Activated T-cell treated with anti-CD3 and anti-CD28 coated beads for 4 hours (primary cell): ENCODE measurements around the gene DIS3L2.
"Not testable (repeated sequence)": the region's sequence is repeated elsewhere in the genome, so short reads cannot be mapped to it uniquely, and the experiment has no call there.

Source experiments
- DNase-seq: peaks from one replicate; pipeline ENCODE4 v3.0.0-alpha.2; 2020

Gene DIS3L2

DNA sequence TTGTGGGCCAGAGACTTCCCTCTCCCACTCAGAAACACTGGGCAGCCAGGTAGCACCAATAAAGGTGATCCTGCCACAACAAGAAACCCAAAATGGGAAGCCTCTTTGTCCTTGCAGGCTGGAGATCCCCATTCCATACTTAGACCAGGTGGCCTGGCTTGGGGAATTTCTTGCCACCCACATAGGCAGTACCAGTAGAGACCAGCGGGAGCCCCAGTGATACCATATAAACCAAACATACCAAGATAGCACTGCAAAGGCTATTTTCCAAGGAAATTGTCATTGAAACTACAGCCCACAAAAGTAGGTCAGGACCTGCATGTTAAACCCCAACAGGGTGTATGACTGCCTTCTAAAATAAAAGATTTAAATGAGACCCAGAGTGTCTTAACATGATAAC is 171.6 kb downstream of the DIS3L2 start:
- DNase-seq: no peak

- no peak for DNase-seq
Observed at GRCh38 chr2:232134939-232135338, 173.4 kb downstream of the DIS3L2 start.

DNA sequence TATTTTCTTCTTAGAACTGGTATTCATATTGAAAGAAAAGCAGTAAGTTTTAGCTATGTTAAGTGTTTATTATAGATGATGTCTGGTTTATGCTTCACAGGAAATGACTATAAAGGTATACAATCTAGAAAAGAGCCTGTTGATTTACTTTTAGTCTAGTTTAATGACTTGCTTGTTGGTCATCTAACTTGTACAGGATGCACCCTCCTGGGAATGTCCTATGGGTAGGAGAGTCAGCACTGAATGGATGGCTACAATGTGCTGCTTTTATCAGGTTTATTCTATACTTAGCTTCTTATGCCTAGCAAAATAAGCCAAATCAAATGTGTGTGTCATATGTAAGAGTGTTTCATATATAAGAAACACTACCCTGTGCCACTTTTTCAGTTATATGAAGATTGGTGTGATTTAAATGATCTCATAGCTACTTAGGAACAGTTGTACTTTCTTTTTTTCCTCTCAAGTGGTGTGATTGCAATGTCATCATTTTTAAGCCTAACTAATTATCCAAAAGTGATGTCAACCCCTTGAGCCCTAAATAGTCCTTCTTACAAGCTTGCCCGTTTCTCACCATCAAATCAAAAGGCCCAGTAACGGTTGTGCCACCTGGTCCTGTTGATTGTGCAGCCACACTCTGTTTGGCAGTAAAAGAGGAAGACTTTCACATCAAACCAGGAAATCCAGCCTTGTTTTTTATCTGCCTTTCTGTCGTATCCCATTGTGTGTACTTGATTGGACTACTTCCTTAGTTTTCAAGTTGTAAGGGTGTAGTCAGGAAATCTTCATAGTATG is 176.0 kb downstream of the DIS3L2 start:
- DNase-seq: no peak

DNA sequence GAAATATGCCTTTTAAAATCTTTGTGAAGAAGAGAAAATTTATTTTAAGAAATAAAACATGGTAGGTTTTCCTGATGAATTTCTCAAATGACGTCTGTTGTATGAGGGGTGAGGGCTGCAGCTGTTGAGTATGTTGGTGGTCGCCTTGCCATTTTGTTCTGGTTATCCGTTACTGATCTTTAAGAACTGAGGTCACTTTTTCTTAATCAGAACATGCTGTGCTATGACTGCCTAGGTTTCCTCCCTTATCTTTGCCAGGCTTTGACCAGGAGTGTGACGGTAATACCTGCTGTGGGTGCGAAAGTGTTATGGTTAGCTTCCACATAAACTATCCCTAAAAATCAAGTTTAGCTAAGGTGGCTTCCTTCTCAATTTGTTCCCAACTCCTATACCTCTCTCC is 176.9 kb downstream of the DIS3L2 start:
- DNase-seq: no peak

DNA sequence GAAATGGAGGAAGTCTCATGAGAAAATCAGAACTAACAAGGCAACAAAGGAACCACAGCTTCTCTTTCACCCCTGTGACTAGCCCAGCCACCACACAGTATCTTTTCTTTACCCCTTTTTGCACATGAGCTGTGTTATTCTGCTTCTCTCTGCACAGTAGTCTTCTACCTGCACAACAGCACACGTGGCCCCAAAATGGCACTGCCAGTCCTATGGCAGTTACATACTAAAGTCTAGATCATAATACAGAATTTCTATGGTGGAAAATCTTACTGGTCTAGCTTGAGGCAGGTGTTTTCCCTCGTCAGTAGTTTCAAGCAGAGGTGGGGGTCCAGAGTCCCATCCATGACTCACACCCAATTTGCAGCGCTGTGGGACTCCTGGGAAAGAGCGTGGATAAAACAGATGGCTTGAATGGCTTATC is 177.7 kb downstream of the DIS3L2 start:
- DNase-seq: no peak

GRCh38 chr2:232139786-232140562 is 178.5 kb downstream of the DIS3L2 start:
- DNase-seq: no peak

DNA sequence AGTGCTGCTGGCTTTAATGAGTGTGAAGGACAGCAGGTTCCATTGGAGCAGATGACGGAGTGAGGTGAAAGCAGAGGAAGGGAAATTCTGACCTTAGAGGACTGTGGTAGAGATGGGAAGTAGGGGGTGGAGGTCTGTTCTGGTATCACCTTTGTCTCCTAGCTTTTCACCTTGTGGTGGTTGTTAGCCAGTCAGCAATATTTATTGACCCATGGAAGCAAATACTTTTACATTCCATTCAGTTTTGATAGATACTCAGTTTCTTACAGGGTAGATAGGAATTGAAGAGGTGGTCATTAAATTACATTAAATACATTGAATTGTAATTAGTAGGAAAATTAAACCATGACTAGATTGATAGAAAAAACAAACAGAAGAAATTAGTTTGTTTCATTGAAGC is 180.1 kb downstream of the DIS3L2 start:
- no peak for DNase-seq

GRCh38 chr2:232142049-232142448 is 180.5 kb downstream of the DIS3L2 start:
- no peak for DNase-seq

- DNase-seq: no peak
Observed at GRCh38 chr2:232142502-232142901, 181.0 kb downstream of the DIS3L2 start.

GRCh38 chr2:232146294-232146693 is 184.8 kb downstream of the DIS3L2 start:
- DNase-seq: no peak

DNA sequence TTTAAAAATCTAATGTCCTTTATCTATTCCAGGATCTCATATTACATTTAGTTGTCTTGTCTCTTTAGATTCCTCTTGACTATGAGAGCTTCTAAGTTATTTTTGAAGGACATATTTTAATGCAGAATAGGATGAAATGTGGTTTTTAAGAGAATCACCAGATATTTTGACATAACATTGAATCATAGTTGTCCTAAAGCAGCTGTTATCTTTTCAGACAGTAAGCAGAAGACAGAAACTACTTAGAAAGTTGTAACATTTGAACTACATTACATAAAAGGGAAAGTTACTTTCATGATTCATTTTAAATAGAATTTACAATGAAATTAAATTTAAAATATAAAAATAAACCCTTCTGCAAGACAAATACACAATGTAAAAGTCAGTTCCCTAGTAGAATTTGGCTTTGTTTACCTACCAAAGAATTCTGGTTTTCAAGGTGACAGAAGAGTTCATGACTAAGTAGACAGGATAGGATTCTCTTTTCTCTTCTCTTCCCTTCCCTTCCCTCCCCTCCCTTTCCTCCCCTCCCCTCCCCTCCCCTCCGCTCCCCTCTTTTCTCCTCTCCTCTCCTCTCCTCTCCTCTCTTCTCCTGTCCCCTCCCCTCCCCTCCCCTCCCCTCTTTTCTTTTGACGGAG is 186.0 kb downstream of the DIS3L2 start:
- no peak for DNase-seq

DNA sequence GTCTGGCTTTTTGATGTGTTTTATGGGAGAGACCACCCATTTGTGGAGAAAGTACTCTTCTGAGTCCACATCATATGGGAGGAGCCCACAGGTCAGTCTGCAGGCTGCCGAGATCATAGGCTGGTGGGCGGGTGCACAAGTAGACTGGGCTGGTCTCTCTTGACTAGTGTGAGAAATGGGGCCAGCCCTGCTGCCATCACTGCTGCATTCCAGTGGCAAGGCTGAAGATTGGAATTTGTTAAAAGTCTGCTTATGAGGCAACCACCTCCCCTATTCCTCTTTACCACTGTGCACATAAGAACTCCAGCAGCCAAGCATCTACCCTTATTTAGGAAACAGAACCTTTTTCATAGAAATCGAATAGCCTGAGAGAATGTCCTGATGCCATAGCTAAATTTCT is 200.7 kb downstream of the DIS3L2 start:
- no peak for DNase-seq

DNA sequence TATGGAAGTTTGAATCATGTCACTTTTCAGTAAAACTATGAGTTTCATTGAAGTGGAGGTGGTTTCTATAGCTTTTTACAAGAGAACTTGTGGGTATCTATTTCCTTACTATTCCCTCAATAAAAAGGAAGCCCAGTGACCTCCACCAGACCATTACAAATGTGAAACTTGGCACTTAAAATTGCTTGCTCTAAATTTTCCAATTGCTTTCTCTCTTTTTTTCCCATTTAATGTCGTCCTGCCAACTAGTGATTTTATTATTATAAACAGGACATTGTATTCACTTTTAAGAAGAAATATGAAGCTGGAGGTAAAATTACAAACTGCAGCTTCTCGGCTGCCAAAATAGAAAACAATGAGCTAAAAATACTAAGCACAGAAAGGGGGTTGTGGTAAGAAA is 208.9 kb downstream of the DIS3L2 start:
- DNase-seq: no peak

DNA sequence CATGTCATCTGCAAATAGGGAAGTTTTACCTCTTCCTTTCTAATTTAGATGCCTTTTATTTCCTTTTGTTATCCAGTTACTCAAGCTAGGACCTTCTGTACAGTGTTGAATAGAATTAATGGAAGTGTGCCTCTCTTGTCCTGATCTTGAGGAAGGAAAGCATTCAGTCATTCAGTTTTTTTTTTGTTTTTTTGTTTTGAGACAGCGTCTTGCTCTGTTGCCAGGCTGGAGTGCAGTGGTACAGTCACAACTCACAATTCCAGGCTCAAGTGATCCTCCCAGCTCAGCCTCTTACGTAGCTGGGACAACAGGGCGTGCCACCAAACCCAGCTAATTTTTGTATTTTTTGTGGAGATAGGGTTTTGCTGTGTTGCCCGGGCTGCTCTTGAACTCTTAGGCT is 213.1 kb downstream of the DIS3L2 start:
- no peak for DNase-seq

GRCh38 chr2:232176587-232176986 is 215.1 kb downstream of the DIS3L2 start:
- DNase-seq: not testable (repeated sequence)

DNA sequence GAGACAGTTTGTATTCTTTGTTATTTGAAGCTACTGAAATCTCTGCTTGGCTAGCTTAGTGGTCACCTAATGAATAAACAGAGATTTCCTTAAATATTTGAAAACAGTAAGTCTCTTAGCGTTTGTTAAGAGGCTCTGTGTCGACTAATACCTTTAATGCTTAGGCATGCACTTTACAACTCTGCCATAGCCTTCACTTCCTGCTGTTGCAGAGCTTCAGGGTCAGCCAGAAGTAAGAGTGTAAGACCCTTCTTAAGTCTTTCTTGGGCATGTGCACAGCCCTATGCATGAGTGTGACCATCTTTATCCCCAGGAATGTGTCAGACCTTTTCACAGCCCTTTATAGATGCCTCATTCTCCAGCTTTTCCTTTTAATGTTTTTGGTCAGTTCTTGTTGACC is 221.8 kb downstream of the DIS3L2 start:
- no peak for DNase-seq

GRCh38 chr2:232184346-232184745 is 222.8 kb downstream of the DIS3L2 start:
- DNase-seq: no peak

DNA sequence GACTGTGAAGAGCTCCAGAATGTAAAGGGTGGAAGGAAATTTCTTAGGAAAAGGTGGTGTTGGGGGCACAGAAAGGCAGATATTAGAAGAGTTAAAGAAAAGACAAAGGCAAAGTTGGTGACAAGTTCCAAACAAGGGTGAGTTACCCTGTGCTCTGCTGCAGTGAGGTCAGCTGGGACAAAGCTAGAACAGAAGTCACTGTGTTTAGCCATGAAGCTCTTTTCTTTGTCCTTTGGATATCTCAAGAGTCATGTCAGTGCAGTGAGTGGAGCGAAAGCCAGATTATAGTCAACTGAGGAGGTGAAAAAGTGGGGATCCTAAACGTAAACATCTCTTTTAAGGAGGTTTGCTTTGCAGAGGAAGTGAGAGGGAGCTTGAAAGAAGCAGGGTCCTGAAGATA is 229.3 kb downstream of the DIS3L2 start:
- no peak for DNase-seq

GRCh38 chr2:232195487-232195886 is 234.0 kb downstream of the DIS3L2 start:
- DNase-seq: no peak

DNA sequence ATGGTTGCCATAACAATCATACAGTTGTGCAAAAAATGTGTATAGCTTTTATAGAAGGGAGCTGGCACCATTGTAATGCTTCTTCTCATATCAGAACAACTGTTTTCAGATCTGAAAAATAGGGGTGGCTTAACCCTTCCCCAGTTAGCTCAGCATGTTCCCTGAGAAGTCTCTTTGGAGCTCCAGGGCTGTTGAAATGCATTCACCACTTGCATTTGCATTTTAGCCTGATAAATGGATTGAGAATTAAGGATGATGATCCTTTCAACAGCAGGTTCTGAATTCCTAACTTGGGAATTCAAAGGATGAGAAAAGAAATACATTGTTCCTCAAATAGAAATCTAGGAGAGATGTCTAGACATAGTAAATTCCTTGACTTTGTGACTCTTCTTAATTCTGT is 235.3 kb downstream of the DIS3L2 start:
- no peak for DNase-seq

DNA sequence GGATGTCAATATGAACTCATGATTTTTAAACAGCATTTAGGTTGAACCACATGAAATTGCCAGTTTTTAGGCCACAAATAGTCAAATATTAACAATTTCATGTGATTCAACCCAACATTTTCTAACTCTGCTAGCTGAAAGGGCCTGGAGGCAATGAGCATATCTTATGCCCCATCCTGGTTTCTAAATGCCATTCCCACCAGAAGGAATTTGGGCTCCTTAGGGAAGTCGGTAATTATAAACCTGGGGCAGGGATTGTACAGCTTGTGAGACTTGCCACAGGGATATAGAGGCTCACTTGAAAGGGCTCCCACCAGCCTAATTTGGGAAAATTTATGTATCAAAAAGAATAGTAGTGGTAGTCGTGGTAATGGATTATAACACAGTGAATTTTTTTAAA is 238.7 kb downstream of the DIS3L2 start:
- no peak for DNase-seq

- no peak for DNase-seq
Observed at GRCh38 chr2:232203166-232203891, 241.8 kb downstream of the DIS3L2 start.

GRCh38 chr2:232203936-232204335 is 242.4 kb downstream of the DIS3L2 start:
- DNase-seq: no peak
